K562 (cell line): ENCODE results near the gene SYTL2. TPM values are rescaled to one million over a fixed set of nuclear protein-coding genes. Genes with fewer than 3 reads are reported as not detected.

Source experiments
- ATAC-seq: fragments of 200-7000 bp; cut with Tn5 transposase; 3 replicates; pipeline ENCODE4 v1.9.1; 2020; ENCODE audit warnings: moderate library complexity
- BruUV-seq: library from RNA; stranded (reverse); fragments of 400-500 nt; replicated peaks from 2 replicates; lab custom pipeline; 2021; lab: Mats Ljungman, UMichigan
- CTCF ChIA-PET: fragments of 300-600 bp; formaldehyde crosslinking; extraction: SDS; loops from one replicate; lab custom pipeline; 2021; ENCODE audit warnings: low intra/inter-chr PET ratio; lab: Yijun Ruan, JAX
- POLR2A ChIA-PET: fragments of 300-600, 350-650 bp; sonication (Branson Sonifier 250); formaldehyde crosslinking; extraction: SDS; loops from one replicate; lab custom pipeline; 2021; ENCODE audit warnings: antibody characterized with exemption, inconsistent platforms; lab: Yijun Ruan, JAX
- DNase-seq, 4 experiments: peaks; one replicate each; pipeline versions ENCODE4 v3.0.0 to v3.0.0-alpha.2; 2011 to 2018; ENCODE audit warnings: low spot score in 3 of 4, mixed read lengths in 3 of 4; ENCODE audit errors: extremely low read depth in 1 of 4
- FAIRE-seq: peaks from 2 replicates; lab custom pipeline; 2011; peaks lifted over from hg19 to GRCh38; lab: Jason Lieb, UNC
- H2AFZ ChIP-seq: 2 replicates; pipeline ENCODE4 v1.6.0; 2011; ENCODE audit warnings: low read depth, low read length, control low read depth, inconsistent platforms
- H3K27ac ChIP-seq: fragments of 200-600 bp; 3 replicates; pipeline ENCODE4 v1.8.0; 2011; ENCODE audit warnings: low read depth, mild to moderate bottlenecking, control low read depth, inconsistent platforms, low read length, moderate library complexity, mixed read lengths; ENCODE audit errors: extremely low read depth
- H3K27me3 ChIP-seq, 2 experiments: fragments of 300-600 bp in 1 of 2; 2 replicates in 1 of 2; 3 replicates in 1 of 2; pipeline versions ENCODE4 v1.6.0 to v1.8.0; 2011; ENCODE audit warnings: inconsistent platforms in 2 of 2, low read length in 2 of 2, mild to moderate bottlenecking in 1 of 2, mixed read lengths in 1 of 2, moderate library complexity in 1 of 2; ENCODE audit not compliant: control insufficient read depth in 2 of 2, insufficient read depth in 2 of 2
- H3K36me3 ChIP-seq: fragments of 300-600 bp; 3 replicates; pipeline ENCODE4 v1.8.0; 2011; ENCODE audit warnings: mild to moderate bottlenecking, low read length, inconsistent platforms; ENCODE audit not compliant: control insufficient read depth, insufficient read depth
- H3K4me1 ChIP-seq, 2 experiments: fragments of 200-600 bp in 1 of 2; replicated peaks in 1 of 2; 2 replicates in 1 of 2; 3 replicates in 1 of 2; pipeline versions ENCODE4 v1.5.1 to v1.8.0; 2011; ENCODE audit warnings: inconsistent platforms in 2 of 2, low read length in 2 of 2, mild to moderate bottlenecking in 1 of 2, mixed read lengths in 1 of 2, moderate library complexity in 1 of 2; ENCODE audit not compliant: control insufficient read depth in 2 of 2, insufficient read depth in 2 of 2
- H3K4me2 ChIP-seq: 2 replicates; pipeline ENCODE4 v1.6.1; 2011; ENCODE audit warnings: low read length, control low read depth, inconsistent platforms, mixed read lengths; ENCODE audit not compliant: insufficient read depth
- H3K4me3 ChIP-seq: fragments of 200-600 bp; sonication (generic), shearing (Covaris generic); 2 replicates; pipeline ENCODE4 v1.5.1; 2016; ENCODE audit warnings: control low read depth, inconsistent platforms
- H3K79me2 ChIP-seq: fragments of 200-600 bp; 3 replicates; pipeline ENCODE4 v1.8.0; 2011; ENCODE audit warnings: low read length, inconsistent platforms; ENCODE audit not compliant: control insufficient read depth, insufficient read depth
- H3K9ac ChIP-seq, 2 experiments: 2 replicates each; pipeline versions ENCODE4 v1.6.0 to v1.6.1; 2011; ENCODE audit warnings: low read depth in 2 of 2, low read length in 2 of 2, control low read depth in 1 of 2, inconsistent platforms in 1 of 2, mild to moderate bottlenecking in 1 of 2, mixed read lengths in 1 of 2; ENCODE audit not compliant: insufficient read depth in 1 of 2
- H3K9me1 ChIP-seq: one replicate; pipeline ENCODE4 v1.6.0; 2011; ENCODE audit warnings: inconsistent platforms, mild to moderate bottlenecking, low read length, moderate library complexity; ENCODE audit not compliant: control insufficient read depth, insufficient read depth
- H3K9me3 ChIP-seq: replicated peaks from 2 replicates; pipeline ENCODE4 v1.5.1; 2011; ENCODE audit warnings: low read depth, low read length, inconsistent platforms; ENCODE audit not compliant: control insufficient read depth, insufficient read depth
- H4K20me1 ChIP-seq: replicated peaks from 2 replicates; pipeline ENCODE4 v1.6.1; 2011; ENCODE audit warnings: low read length, inconsistent platforms, mixed read lengths; ENCODE audit not compliant: control insufficient read depth, insufficient read depth
- BDP1 ChIP-seq: IDR thresholded peaks from 3 replicates; pipeline ENCODE4 v1.6.1; 2011; ENCODE audit not compliant: insufficient read length, insufficient read depth
- ILF3 ChIP-seq: fragments of 450-650 bp; IDR thresholded peaks from 2 replicates; pipeline ENCODE4 v1.6.1; 2018; ENCODE audit warnings: antibody characterized with exemption, mild to moderate bottlenecking, moderate library complexity, borderline replicate concordance
- NRF1 ChIP-seq, 2 experiments: fragments of 450-650 bp; IDR thresholded peaks in 1 of 2; conservative IDR thresholded peaks in 1 of 2; 2 replicates each; pipeline ENCODE4 v1.6.1; 2014; ENCODE audit warnings: mild to moderate bottlenecking in 2 of 2
- WGBS: fragments of 100-300 bp; shearing (Covaris generic); methylation state at CpG from one replicate; pipeline ENCODE4 v1.1.6; 2016; ENCODE audit warnings: low coverage, mixed read lengths; ENCODE audit not compliant: insufficient coverage; ENCODE audit errors: missing lambda C conversion rate; 5-methylcytosine and 5-hydroxymethylcytosine counted together
- in situ Hi-C: fragments of 300-500 bp; cut with MboI; formaldehyde crosslinking; loops from 4 replicates; pipeline ENCODE4 v1.15.0; 2018; ENCODE audit warnings: inconsistent platforms, mixed read lengths
- intact Hi-C: fragments of 100-400 bp; cut with micrococcal nuclease; formaldehyde crosslinking; loops from 2 replicates; pipeline ENCODE4 v1.14.2; 2022
- polyA plus RNA-seq, 8 experiments: library from polyadenylated mRNA; depleted of rRNA in 4 of 8; stranded (reverse) in 5 of 8; unstranded in 3 of 8; fragments of >200 nt; fragmentation: Nextera tagmentation in 2 of 8; fragmentation: Illumina TruSeq in 1 of 8; extraction: Ambion mirVana in 2 of 8; extraction: Trizol in 1 of 8; gene quantifications; 2 replicates each; pipeline versions ENCODE4 v1.2.1 to v1.2.3, GENCODE V29; 2011 to 2014; ENCODE audit warnings: inconsistent platforms in 1 of 8, missing spikeins in 1 of 8
- total RNA-seq, 7 experiments: library from RNA; depleted of rRNA in 6 of 7; stranded (reverse); fragments of >200 nt in 6 of 7; fragmentation: Illumina TruSeq in 2 of 7; extraction: Trizol in 2 of 7; gene quantifications; 2 replicates each; pipeline versions ENCODE4 v1.2.1 to v1.2.3, GENCODE V29; 2011 to 2021; ENCODE audit warnings: low replicate concordance in 1 of 7

The SYTL2 gene
- total and polyA plus RNA-seq, 9 of the 15 experiments (the other 6 are each of a cell fraction or from before 2014, with no cell fraction given) = 0.05 to 0.57 (median 0.35) TPM

DNA sequence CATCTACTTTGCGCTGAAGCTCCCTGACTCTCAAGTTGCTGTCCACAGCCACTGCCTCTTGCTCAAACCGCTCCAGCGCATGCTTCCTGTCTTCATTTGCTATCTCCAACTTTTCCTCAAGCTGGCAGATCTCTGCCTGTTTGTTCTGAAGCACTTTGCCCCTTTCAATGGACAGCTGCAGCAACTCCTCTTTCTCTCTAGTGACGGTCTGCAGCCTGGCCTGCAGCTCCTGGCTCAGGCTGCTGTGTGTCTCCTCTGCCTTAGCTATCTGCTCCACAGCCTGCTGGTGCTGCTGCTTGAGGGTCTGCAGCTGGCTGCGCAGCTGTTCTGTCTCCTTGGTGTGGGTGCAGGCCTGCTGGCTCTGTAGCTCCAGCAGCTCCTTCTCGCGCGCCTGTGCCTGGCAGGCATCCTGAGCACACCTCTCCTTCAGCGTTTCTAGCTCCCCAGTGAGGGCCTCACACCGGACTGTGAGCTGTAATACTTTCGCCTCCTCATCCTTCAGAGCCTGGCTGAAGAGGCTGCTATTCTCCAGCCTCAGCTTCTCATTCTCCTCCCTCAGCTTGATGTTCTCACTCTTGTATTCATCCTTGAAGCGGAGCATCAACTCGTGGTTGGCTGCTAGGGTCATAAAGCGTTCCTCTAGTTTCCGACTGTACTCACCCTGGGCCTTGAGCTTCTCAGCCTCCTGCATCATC, 125.7 kb downstream of the SYTL2 start:
- CTCF ChIA-PET = interaction anchor here (0.7 kb wide), 1 partner anchor 442 kb away, joined by 3 read pairs; no protein-coding TSS in a partner anchor
- 10% methylated on average over 15 of the region's 15 CpGs for WGBS
- no peak for FAIRE-seq
- Histone ChIP-seq H3K4me3 (no peak overlapping the region), H4K20me1 (no peaks in the 10 kb centered on the region), H3K4me1 (peaks cover 0 to 9% of the 10 kb centered on the region in 2 experiments; a peak in 1 of 5 replicates), H3K27me3 (peaks cover 5 to 27% of the 10 kb centered on the region in 2 experiments; a peak in 4 of 5 replicates), H2AFZ (peak overlapping the region; percentile 57), H3K9me1 (no peaks in the 10 kb centered on the region), H3K79me2 (no peaks in the 10 kb centered on the region), H3K4me2 (0 out of 2 replicates have a peak overlapping the region, but pooled peaks have one; percentile 1), H3K9ac (peak overlapping the region in 1 of 2 experiments; percentile 67; a peak in 1 of 4 replicates), H3K36me3 (no peaks in the 10 kb centered on the region), H3K27ac (no peak overlapping the region), H3K9me3 (no peaks in the 10 kb centered on the region)
- no TSS peak for BruUV-seq
- no peak for TF ChIP-seq BDP1
- no peak for TF ChIP-seq ILF3
- peak in 1 of 2 experiments; percentile 5; a peak in 2 of 4 replicates for TF ChIP-seq NRF1 (conservative IDR thresholded peaks at IDR 0.05 in 1 of 2, IDR thresholded peaks at IDR 0.05 in 1 of 2)
- in situ Hi-C loops = no loop called here
- no peak for DNase-seq
- ATAC-seq = peak; percentile 49
- POLR2A ChIA-PET = interaction anchor here (1.1 to 1.2 kb wide), 2 partner anchors 21 to 38 kb away, joined by 4 read pairs; partner anchors contain the start of genes CREBZF and TMEM126A
- intact Hi-C loops = no loop called here
